HFFc6 (cell line): ENCODE data around the gene RIPK1. TPM values are rescaled to one million over a fixed set of nuclear protein-coding genes. Genes with fewer than 3 reads are reported as not detected.

ENCODE experiments used
- DNase-seq: peaks from one replicate; pipeline ENCODE4 v3.0.0-alpha.2; 2018
- H3K27ac Mint-ChIP-seq: 2 replicates; pipeline ENCODE4 v1.8.0; 2020; ENCODE audit warnings: mild to moderate bottlenecking, mixed read lengths
- H3K27me3 Mint-ChIP-seq: 2 replicates; pipeline ENCODE4 v1.8.0; 2021; ENCODE audit warnings: mild to moderate bottlenecking, moderate library complexity, mixed read lengths; ENCODE audit not compliant: insufficient read depth
- H3K36me3 Mint-ChIP-seq: 2 replicates; pipeline ENCODE4 v1.8.0; 2021; ENCODE audit warnings: low read depth, mixed read lengths
- H3K4me1 Mint-ChIP-seq: 2 replicates; pipeline ENCODE4 v1.8.0; 2020; ENCODE audit warnings: low read depth, mixed read lengths
- H3K4me3 Mint-ChIP-seq: 2 replicates; pipeline ENCODE4 v1.8.0; 2020; ENCODE audit warnings: mild to moderate bottlenecking, moderate library complexity, mixed read lengths
- H3K9me3 Mint-ChIP-seq: 2 replicates; pipeline ENCODE4 v1.8.0; 2020; ENCODE audit warnings: mild to moderate bottlenecking, mixed read lengths
- total RNA-seq, 6 experiments: library from RNA; stranded (reverse); fragmentation: NEBNext Ultra II Directional; extraction: Animal tissue kit (Norgen Biotek cat#: 25700); gene quantifications; 2 replicates in 1 of 6; 3 replicates in 5 of 6; pipeline ENCODE4 v1.2.3, GENCODE V29; 2021
- TF ChIP-seq, protein P1 (sequence below): fragments of 200-600 bp; sonication (generic); IDR thresholded peaks from 2 replicates; pipeline ENCODE4 v1.5.0; 2021; ENCODE audit warnings: antibody characterized with exemption, mild to moderate bottlenecking

The RIPK1 gene
- total RNA-seq, 6 experiments from 2014 or later = 19.9 to 24.9 (median 22.2) TPM

DNA sequence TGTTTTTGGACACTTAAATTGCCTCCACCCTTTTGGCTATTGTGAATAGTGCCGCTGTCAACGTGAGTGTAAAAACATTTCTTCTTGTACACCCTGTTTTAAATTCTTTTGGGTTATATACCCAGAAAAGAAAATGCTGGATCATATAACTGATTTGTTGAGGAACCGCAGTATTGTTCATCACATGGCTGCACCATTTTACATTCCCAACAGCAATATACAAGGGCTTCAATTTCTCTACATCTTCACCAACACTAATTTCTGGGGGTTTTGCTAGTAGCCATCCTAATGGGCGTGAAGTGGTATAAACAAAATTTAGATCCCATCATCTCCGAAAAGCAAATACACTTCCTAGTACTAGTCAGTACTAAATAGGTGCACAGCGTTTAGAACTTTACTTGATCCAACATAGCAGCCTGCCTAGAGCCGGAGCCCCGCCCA, 49.6 kb downstream of the RIPK1 start:
- H3K27me3 Mint-ChIP-seq = no peaks in the 10 kb centered on the region
- H3K36me3 Mint-ChIP-seq = no peaks in the 10 kb centered on the region; the same call in 1 of the 2 replicates
- TF ChIP-seq, protein P1, sequence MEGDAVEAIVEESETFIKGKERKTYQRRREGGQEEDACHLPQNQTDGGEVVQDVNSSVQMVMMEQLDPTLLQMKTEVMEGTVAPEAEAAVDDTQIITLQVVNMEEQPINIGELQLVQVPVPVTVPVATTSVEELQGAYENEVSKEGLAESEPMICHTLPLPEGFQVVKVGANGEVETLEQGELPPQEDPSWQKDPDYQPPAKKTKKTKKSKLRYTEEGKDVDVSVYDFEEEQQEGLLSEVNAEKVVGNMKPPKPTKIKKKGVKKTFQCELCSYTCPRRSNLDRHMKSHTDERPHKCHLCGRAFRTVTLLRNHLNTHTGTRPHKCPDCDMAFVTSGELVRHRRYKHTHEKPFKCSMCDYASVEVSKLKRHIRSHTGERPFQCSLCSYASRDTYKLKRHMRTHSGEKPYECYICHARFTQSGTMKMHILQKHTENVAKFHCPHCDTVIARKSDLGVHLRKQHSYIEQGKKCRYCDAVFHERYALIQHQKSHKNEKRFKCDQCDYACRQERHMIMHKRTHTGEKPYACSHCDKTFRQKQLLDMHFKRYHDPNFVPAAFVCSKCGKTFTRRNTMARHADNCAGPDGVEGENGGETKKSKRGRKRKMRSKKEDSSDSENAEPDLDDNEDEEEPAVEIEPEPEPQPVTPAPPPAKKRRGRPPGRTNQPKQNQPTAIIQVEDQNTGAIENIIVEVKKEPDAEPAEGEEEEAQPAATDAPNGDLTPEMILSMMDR = no peak
- H3K4me1 Mint-ChIP-seq = peaks cover 21% of the 10 kb centered on the region
- H3K9me3 Mint-ChIP-seq = no peaks in the 10 kb centered on the region
- peak overlapping the region; percentile 85 for H3K4me3 Mint-ChIP-seq
- DNase-seq = no peak
- H3K27ac Mint-ChIP-seq = peak overlapping the region; percentile 85

DNA sequence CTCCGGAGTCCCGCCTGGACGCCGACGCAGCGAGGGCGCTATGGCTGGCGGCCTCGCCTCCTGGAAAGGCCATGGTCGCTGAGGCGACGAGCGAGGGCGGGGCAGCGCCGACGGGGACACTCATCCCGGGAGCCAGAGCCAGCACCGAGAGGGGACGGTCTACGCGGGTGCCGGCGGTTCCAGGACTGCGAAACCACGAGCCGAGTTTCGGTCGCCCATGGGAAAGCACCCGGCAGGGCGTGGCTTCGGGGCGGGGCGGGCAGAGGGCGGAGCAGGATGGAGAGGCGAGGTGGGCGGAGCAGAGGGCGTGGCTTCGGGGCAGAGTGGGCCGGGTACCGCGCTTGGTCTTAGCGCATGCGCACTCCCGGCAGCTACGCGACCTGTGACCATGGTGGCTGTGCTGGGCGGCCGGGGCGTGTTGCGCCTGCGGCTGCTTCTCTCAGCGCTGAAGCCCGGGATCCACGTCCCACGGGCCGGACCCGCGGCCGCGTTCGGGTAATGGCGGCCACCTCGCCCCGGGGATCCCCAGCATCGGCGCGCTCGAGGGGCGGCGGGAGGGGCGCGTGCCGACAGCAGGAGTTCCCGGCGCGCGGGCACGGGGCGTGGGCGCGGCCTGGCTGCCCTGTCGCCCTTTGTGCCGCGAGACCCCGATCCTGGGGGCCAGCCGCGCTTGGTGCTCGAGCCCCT, 50.2 kb downstream of the RIPK1 start, which contains the start of gene BPHL:
Gene BPHL (plus strand): TSS at position 359 of the 687 bp plus-strand sequence. CDS start 30 bp downstream, at position 389.
- H3K27ac Mint-ChIP-seq = peak within 1 kb of the TSS; percentile 85
- DNase-seq = peak; percentile 92
- H3K36me3 Mint-ChIP-seq = no peaks in the 10 kb centered on the region; the same call in 1 of the 2 replicates
- H3K4me3 Mint-ChIP-seq = peak within 1 kb of the TSS; percentile 85
- no peaks in the 10 kb centered on the region for H3K27me3 Mint-ChIP-seq
- TF ChIP-seq, protein P1 = no peak
- peaks cover 21% of the 10 kb centered on the region for H3K4me1 Mint-ChIP-seq
- H3K9me3 Mint-ChIP-seq = no peaks in the 10 kb centered on the region

DNA sequence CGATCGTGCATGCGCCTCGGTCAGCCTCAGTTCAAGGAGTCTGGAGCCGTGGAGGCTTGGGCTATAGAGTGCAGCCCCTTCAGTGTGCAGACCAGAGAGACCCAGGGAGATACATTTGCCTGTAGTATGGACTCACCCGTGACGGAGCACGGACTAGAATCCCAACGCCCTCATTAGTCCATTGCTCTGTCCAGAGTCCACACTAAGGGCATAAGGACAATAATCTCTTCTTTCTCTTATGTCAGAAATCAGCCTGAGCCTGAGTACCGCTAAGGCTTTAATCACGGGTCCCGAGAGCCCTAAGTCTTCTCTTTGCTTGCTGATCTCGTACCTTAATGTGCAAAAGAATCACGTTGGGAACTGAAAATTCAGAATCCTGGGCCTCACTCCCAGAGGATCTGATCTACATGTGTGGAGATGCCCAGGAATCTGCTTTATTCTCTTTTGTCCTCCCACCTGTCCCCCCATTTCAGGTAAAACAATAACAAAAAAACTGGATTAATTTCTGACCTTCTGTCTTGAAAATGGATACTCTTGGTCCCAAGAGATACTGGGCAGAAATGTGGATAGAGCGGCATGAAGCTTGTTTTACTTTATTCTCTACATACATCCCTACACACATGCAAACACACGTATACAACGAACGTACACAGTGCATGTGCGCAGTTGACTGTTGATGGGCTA, 50.9 kb downstream of the RIPK1 start:
- Mint-ChIP-seq H3K4me1 (peaks cover 21% of the 10 kb centered on the region), H3K27ac (peak overlapping the region; percentile 74), H3K9me3 (no peaks in the 10 kb centered on the region), H3K36me3 (no peaks in the 10 kb centered on the region; the same call in 1 of the 2 replicates), H3K27me3 (no peaks in the 10 kb centered on the region), H3K4me3 (peak overlapping the region; percentile 85)
- TF ChIP-seq, protein P1 = no peak
- peak; percentile 33 for DNase-seq

DNA sequence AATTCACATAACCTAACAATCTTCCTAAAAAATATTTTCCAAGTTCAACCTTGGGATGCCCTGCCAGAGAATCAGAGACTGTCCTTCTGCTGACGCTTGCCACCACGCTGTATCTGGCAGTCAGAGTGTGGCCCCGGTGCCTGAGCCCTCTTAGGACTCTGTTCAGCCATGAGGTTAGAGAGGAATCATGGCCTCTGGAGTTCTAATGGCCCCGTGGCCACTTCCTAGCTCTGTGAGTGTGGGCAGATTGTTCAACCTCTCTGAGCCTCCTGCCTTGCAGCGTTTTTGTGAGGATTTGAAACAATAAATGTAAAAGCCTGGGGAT, 52.4 kb downstream of the RIPK1 start:
- Mint-ChIP-seq H3K9me3 (no peaks in the 10 kb centered on the region), H3K27me3 (no peaks in the 10 kb centered on the region), H3K4me3 (no peak overlapping the region), H3K36me3 (no peaks in the 10 kb centered on the region), H3K27ac (no peak overlapping the region), H3K4me1 (peaks cover 21% of the 10 kb centered on the region)
- TF ChIP-seq, protein P1 = no peak
- no peak for DNase-seq

DNA sequence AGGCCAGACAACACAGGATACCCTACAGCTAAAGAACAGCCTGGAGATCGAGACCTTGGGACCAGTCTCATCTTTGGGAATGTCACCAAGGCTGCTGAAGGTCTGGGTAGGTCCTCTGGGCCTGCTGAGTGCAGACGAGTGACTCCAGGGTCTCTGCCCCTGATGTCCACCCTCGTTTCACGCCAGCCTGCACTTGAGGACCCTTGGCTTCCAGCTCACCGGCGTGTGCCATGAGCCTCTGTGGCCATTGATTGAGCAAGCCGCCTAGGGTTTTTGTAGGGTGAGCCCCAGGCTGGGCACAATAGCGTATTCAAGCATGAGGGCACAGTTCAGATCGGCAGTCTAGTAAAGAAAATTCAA, 54.5 kb downstream of the RIPK1 start:
- no peak for DNase-seq
- no peak overlapping the region for H3K4me3 Mint-ChIP-seq

More for the DNA sequence above, 54.5 kb downstream of the RIPK1 start:
- Mint-ChIP-seq H3K9me3 (no peaks in the 10 kb centered on the region), H3K27me3 (no peaks in the 10 kb centered on the region), H3K27ac (no peak overlapping the region), H3K4me1 (peaks cover 11% of the 10 kb centered on the region), H3K36me3 (no peaks in the 10 kb centered on the region)
- TF ChIP-seq, protein P1 = no peak
